Measurements from ENCODE around the gene SSR3.

Gene SSR3

GRCh38 chr3:156543043-156543555, 11.8 kb downstream of the SSR3 start:
- no peaks in the 10 kb centered on the region for H3K9me3 ChIP-seq (ENCODE audit: low read length)
- no peak overlapping the region for H3K9ac ChIP-seq (ENCODE audit: low read length)
- H3K36me3 ChIP-seq (ENCODE audit: insufficient read depth, low read length) = peaks cover 84% of the 10 kb centered on the region
- no peak overlapping the region for H2AFZ ChIP-seq (ENCODE audit: low read length)
- H3K27ac ChIP-seq (ENCODE audit: low read depth, low read length, poor library complexity, severe bottlenecking) = no peak overlapping the region
- no peaks in the 10 kb centered on the region for H3K27me3 ChIP-seq (ENCODE audit: insufficient read depth, low read length)
- H3K4me1 ChIP-seq (ENCODE audit: insufficient read depth, low read length, severe bottlenecking) = no peaks in the 10 kb centered on the region
- H3K4me3 ChIP-seq (ENCODE audit: low read depth, low read length, poor library complexity, severe bottlenecking) = no peak overlapping the region
- TF ChIP-seq, protein P1, sequence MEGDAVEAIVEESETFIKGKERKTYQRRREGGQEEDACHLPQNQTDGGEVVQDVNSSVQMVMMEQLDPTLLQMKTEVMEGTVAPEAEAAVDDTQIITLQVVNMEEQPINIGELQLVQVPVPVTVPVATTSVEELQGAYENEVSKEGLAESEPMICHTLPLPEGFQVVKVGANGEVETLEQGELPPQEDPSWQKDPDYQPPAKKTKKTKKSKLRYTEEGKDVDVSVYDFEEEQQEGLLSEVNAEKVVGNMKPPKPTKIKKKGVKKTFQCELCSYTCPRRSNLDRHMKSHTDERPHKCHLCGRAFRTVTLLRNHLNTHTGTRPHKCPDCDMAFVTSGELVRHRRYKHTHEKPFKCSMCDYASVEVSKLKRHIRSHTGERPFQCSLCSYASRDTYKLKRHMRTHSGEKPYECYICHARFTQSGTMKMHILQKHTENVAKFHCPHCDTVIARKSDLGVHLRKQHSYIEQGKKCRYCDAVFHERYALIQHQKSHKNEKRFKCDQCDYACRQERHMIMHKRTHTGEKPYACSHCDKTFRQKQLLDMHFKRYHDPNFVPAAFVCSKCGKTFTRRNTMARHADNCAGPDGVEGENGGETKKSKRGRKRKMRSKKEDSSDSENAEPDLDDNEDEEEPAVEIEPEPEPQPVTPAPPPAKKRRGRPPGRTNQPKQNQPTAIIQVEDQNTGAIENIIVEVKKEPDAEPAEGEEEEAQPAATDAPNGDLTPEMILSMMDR (IDR thresholded peaks at IDR 0.05; ENCODE audit: low read length) = no peak
- TF ChIP-seq EZH2 (IDR thresholded peaks at IDR 0.05; ENCODE audit: borderline replicate concordance, low read length) = no peak
- H3K4me2 ChIP-seq (ENCODE audit: low read length) = no peak overlapping the region
- H3K9me2 ChIP-seq (ENCODE audit: low read depth, low read length) = no peaks in the 10 kb centered on the region
- no peaks in the 10 kb centered on the region for H4K20me1 ChIP-seq (ENCODE audit: insufficient read depth, low read length)
- no peaks in the 10 kb centered on the region for H3K79me2 ChIP-seq (ENCODE audit: insufficient read depth, low read length)
- 0 out of 2 replicates have a peak, but pooled peaks cover 7% of the 10 kb centered on the region for H3F3A ChIP-seq (ENCODE audit: insufficient read depth, low read length)

DNA sequence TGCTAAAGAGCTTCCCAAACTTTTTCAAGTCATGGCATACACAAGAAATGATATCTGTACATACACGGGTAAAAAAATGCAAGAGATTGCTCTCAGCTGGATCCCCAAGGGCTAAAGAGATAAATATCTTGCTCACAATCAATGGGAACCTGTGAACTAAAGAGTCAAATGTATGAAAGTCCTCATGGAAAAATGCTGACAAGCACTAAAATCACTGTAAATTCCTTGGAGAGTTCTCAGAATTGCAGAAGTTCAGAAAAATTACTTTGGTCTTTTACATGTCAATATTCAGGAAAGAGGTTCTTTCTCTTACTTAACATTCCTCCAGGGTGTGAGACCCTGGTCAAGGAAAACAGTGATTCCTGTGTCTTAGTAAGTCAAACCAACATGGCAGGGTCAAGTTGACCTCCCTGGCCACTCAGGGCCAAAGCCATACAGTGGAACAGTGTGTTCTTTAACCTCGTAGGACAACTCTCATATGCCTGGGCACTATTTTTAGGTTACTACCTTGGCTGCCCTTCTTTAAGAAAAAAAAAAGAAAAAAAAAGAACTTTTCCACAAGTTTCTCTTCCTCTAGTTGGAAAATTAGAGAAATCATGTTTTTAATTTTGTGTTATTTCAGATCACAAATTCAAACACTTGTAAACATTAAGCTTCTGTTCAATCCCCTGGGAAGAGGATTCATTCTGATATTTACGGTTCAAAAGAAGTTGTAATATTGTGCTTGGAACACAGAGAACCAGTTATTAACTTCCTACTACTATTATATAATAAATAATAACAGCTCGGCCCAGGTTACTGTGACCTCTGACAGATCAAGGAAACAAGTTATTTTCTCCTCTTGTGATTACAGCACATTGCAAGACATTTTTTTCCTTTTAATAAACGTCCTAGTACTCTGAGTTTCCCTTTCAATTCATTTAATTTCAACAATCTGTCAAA, 12.5 kb downstream of the SSR3 start:
- no peak for TF ChIP-seq EZH2 (IDR thresholded peaks at IDR 0.05; ENCODE audit: borderline replicate concordance, low read length)
- TF ChIP-seq, protein P1 (IDR thresholded peaks at IDR 0.05; ENCODE audit: low read length) = no peak
- H3K79me2 ChIP-seq (ENCODE audit: insufficient read depth, low read length) = no peaks in the 10 kb centered on the region
- no peak overlapping the region for H2AFZ ChIP-seq (ENCODE audit: low read length)
- H3K27me3 ChIP-seq (ENCODE audit: insufficient read depth, low read length) = no peaks in the 10 kb centered on the region
- H3K4me2 ChIP-seq (ENCODE audit: low read length) = no peak overlapping the region
- H3K9ac ChIP-seq (ENCODE audit: low read length) = no peak overlapping the region
- 0 out of 2 replicates have a peak, but pooled peaks cover 7% of the 10 kb centered on the region for H3F3A ChIP-seq (ENCODE audit: insufficient read depth, low read length)
- H3K4me1 ChIP-seq (ENCODE audit: insufficient read depth, low read length, severe bottlenecking) = no peaks in the 10 kb centered on the region
- H3K36me3 ChIP-seq (ENCODE audit: insufficient read depth, low read length) = peaks cover 77% of the 10 kb centered on the region
- H3K4me3 ChIP-seq (ENCODE audit: low read depth, low read length, poor library complexity, severe bottlenecking) = no peak overlapping the region
- no peaks in the 10 kb centered on the region for H3K9me2 ChIP-seq (ENCODE audit: low read depth, low read length)
- no peaks in the 10 kb centered on the region for H3K9me3 ChIP-seq (ENCODE audit: low read length)
- no peak overlapping the region for H3K27ac ChIP-seq (ENCODE audit: low read depth, low read length, poor library complexity, severe bottlenecking)
- no peaks in the 10 kb centered on the region for H4K20me1 ChIP-seq (ENCODE audit: insufficient read depth, low read length)

GRCh38 chr3:156539802-156540201, 15.1 kb downstream of the SSR3 start:
- no peaks in the 10 kb centered on the region for H3K9me2 ChIP-seq (ENCODE audit: low read depth, low read length)
- H3K27me3 ChIP-seq (ENCODE audit: insufficient read depth, low read length) = no peaks in the 10 kb centered on the region
- H4K20me1 ChIP-seq (ENCODE audit: insufficient read depth, low read length) = no peaks in the 10 kb centered on the region
- no peaks in the 10 kb centered on the region for H3K9me3 ChIP-seq (ENCODE audit: low read length)
- TF ChIP-seq EZH2 (IDR thresholded peaks at IDR 0.05; ENCODE audit: borderline replicate concordance, low read length) = no peak
- TF ChIP-seq, protein P1 (IDR thresholded peaks at IDR 0.05; ENCODE audit: low read length) = no peak
- no peaks in the 10 kb centered on the region for H3K79me2 ChIP-seq (ENCODE audit: insufficient read depth, low read length)
- H3K4me1 ChIP-seq (ENCODE audit: insufficient read depth, low read length, severe bottlenecking) = no peaks in the 10 kb centered on the region
- no peak overlapping the region for H3K4me3 ChIP-seq (ENCODE audit: low read depth, low read length, poor library complexity, severe bottlenecking)
- 0 out of 2 replicates have a peak, but pooled peaks cover 7% of the 10 kb centered on the region for H3F3A ChIP-seq (ENCODE audit: insufficient read depth, low read length)
- H2AFZ ChIP-seq (ENCODE audit: low read length) = no peak overlapping the region
- H3K27ac ChIP-seq (ENCODE audit: low read depth, low read length, poor library complexity, severe bottlenecking) = no peak overlapping the region
- peaks cover 51% of the 10 kb centered on the region for H3K36me3 ChIP-seq (ENCODE audit: insufficient read depth, low read length)
- no peak overlapping the region for H3K4me2 ChIP-seq (ENCODE audit: low read length)
- no peak overlapping the region for H3K9ac ChIP-seq (ENCODE audit: low read length)
